Erythroblast (primary cell): ENCODE results near the gene CDC42BPB.

ENCODE experiments used
- GATA1 ChIP-seq: IDR thresholded peaks from 2 replicates; pipeline ENCODE4 v1.6.1; 2011; ENCODE audit warnings: low read depth, mild to moderate bottlenecking, control low read depth, low read length, moderate library complexity
- POLR2A ChIP-seq: IDR thresholded peaks from 2 replicates; pipeline ENCODE4 v1.6.1; 2011; ENCODE audit warnings: mild to moderate bottlenecking, low read length

DNA sequence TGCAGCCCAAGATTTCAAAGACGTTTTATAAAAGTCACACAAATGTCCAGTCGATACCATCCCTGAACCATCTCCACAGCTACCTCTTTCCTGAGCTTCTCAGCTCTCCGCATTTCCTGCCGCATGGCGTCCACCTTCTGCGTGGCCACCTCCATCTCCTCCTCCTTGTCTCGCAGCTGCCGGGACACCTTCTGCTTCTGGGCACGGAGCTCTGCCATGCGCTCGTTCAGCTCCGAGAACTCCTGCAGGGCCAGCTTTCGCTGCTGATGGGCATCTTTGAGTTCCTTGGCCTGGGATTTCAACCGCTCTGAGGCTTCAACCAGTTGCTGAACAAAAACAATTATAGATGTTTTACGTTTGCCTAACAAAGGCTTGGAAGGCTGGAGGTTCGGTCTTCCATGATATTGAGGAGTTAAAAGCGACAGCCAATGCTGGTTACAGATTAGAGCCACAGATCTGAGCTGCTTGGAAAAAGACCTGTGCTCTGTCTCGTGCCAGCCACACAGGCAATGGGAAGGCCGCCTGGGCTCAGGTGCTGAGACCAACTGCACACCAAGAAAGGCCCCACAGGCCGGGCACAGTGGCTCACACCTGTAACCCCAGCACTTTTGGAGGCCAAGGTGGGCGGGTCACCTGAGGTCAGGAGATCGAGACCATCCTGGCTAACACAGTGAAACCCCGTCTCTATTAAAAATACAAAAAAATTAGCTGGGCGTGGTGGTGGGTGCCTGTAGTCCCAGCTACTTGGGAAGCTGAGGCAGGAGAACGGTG, 85.3 kb downstream of the CDC42BPB start:
- no peak for TF ChIP-seq POLR2A
- no peak for TF ChIP-seq GATA1
